ENCODE data around the gene RGS3. TPM values are rescaled to one million over a fixed set of nuclear protein-coding genes. Genes with fewer than 3 reads are reported as not detected.

Gene RGS3
- total RNA-seq, 1 experiment from 2014 or later, result 39.4 TPM

DNA sequence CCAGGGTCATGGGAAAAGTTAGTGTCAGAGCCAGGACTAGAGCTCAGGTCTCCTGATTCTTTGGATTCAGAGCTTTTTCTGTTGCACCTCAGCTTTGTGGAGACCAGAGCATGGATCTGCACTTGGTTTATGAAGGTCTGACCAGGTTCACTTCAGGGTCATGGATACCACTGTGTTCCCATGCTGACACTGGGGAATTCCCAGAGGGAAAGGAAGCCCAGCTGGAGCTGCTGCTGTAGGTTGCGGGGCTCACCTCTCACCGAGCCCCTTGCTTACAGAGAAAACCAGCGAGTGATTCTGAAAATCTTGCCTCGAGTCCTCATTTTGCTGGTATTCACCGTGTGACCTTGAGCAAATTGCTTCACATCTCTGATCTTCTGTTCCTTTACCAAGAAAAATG lies 83.0 kb downstream of the RGS3 start:
- Histone ChIP-seq H4K20me1 (ENCODE audit: insufficient read depth) (no peaks in the 10 kb centered on the region), H3K4me3 (replicated peaks in 1 of 2; ENCODE audit: low read depth in 1 of 2, low read length in 2 of 2) (no peak overlapping the region), H3K27me3 (ENCODE audit: insufficient read depth, low read length) (no peaks in the 10 kb centered on the region), H3K9me3 (ENCODE audit: control insufficient read depth in 1 of 2, insufficient read depth in 1 of 2, low read depth in 1 of 2, low read length in 2 of 2) (no peaks in the 10 kb centered on the region), H3K9ac (ENCODE audit: low read length) (no peak overlapping the region), H3K9me2 (ENCODE audit: insufficient read depth) (no peaks in the 10 kb centered on the region), H3K36me3 (ENCODE audit: control insufficient read depth in 1 of 2, insufficient read depth in 2 of 2, low read length in 2 of 2) (peaks cover 0 to 11% of the 10 kb centered on the region in 2 experiments; a peak in 1 of 4 replicates), H2AFZ (ENCODE audit: low read depth, low read length, poor library complexity, severe bottlenecking) (no peak overlapping the region), H3K4me1 (ENCODE audit: control insufficient read depth in 1 of 2, insufficient read depth in 2 of 2, low read length in 2 of 2) (peaks cover 0 to 10% of the 10 kb centered on the region in 2 experiments; a peak in 1 of 4 replicates), H3K4me2 (ENCODE audit: low read length) (no peak overlapping the region), H3K79me2 (ENCODE audit: insufficient read depth, low read length) (no peaks in the 10 kb centered on the region), H3K27ac (ENCODE audit: low read depth, low read length) (no peak overlapping the region)
- no TSS peak for BruUV-seq (replicated peaks)
- DNase-seq (ENCODE audit: low read depth, low spot score), result no peak
- ATAC-seq, result no peak
- POLR2A ChIA-PET, result no interaction called here
- RAD21 ChIA-PET (ENCODE audit: low non-redundant PET in 1 of 2, low total read pairs in 2 of 2, uncharacterized antibody in 2 of 2, unreplicated experiment in 2 of 2), result no interaction called here
- intact Hi-C loops (cut with micrococcal nuclease), result no loop called here
- TF ChIP-seq, protein P1, sequence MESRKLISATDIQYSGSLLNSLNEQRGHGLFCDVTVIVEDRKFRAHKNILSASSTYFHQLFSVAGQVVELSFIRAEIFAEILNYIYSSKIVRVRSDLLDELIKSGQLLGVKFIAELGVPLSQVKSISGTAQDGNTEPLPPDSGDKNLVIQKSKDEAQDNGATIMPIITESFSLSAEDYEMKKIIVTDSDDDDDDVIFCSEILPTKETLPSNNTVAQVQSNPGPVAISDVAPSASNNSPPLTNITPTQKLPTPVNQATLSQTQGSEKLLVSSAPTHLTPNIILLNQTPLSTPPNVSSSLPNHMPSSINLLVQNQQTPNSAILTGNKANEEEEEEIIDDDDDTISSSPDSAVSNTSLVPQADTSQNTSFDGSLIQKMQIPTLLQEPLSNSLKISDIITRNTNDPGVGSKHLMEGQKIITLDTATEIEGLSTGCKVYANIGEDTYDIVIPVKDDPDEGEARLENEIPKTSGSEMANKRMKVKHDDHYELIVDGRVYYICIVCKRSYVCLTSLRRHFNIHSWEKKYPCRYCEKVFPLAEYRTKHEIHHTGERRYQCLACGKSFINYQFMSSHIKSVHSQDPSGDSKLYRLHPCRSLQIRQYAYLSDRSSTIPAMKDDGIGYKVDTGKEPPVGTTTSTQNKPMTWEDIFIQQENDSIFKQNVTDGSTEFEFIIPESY (IDR thresholded peaks at IDR 0.05; ENCODE audit: extremely low read depth, insufficient replicate concordance, low read length), result no peak
- TF ChIP-seq YY1 (IDR thresholded peaks at IDR 0.05; ENCODE audit: extremely low read depth, insufficient replicate concordance, low read depth, low read length) (no peak), SIN3A (IDR thresholded peaks at IDR 0.05; ENCODE audit: low read depth) (no peak), SP1 (IDR thresholded peaks at IDR 0.05; ENCODE audit: low read depth) (no peak), EZH2phosphoT487 (IDR thresholded peaks at IDR 0.05; ENCODE audit: borderline replicate concordance) (no peak), CEBPB (IDR thresholded peaks at IDR 0.05; ENCODE audit: low read depth) (no peak), TCF7L2 (IDR thresholded peaks at IDR 0.05; ENCODE audit: borderline replicate concordance, extremely low read depth, insufficient read depth, insufficient read length) (no peak)
- TF ChIP-seq, protein P2, sequence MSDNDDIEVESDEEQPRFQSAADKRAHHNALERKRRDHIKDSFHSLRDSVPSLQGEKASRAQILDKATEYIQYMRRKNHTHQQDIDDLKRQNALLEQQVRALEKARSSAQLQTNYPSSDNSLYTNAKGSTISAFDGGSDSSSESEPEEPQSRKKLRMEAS (IDR thresholded peaks at IDR 0.05), result no peak
- CTCF ChIA-PET, result no interaction called here
